HepG2 (cell line): ENCODE results near the gene RBBP6. TPM values are rescaled to one million over a fixed set of nuclear protein-coding genes. Genes with fewer than 3 reads are reported as not detected.
A peak's percentile ranks its signal among the peaks of the same experiment; 100 is the strongest.

Source experiments
- ATAC-seq: fragments of 200-7000 bp; cut with Tn5 transposase; 3 replicates; pipeline ENCODE4 v1.9.1; 2020; ENCODE audit warnings: mild to moderate bottlenecking, moderate library complexity
- BruUV-seq: library from RNA; stranded (reverse); fragments of 400-500 nt; replicated peaks from 2 replicates; lab custom pipeline; 2021; lab: Mats Ljungman, UMichigan
- CTCF ChIA-PET: fragments of 300-600 bp; formaldehyde crosslinking; extraction: SDS; loops from one replicate; lab custom pipeline; 2021; ENCODE audit warnings: low total read pairs, inconsistent platforms, low intra/inter-chr PET ratio; lab: Yijun Ruan, JAX
- POLR2A ChIA-PET: fragments of 350-600 bp; sonication (Branson Sonifier 250); formaldehyde crosslinking; loops from one replicate; lab custom pipeline; 2020; ENCODE audit warnings: antibody characterized with exemption, inconsistent platforms; lab: Yijun Ruan, JAX
- DNase-seq: peaks from one replicate; pipeline ENCODE4 v3.0.0-alpha.2; 2015; ENCODE audit warnings: low spot score
- FAIRE-seq: peaks from 3 replicates; lab custom pipeline; 2011; peaks lifted over from hg19 to GRCh38; lab: Jason Lieb, UNC
- H2AFZ ChIP-seq: one replicate; pipeline ENCODE4 v1.6.1; 2011; ENCODE audit warnings: low read length, inconsistent platforms
- H3K27ac ChIP-seq: fragments of 300-600 bp; 3 replicates; pipeline ENCODE4 v1.8.0; 2011; ENCODE audit warnings: mixed run types, mild to moderate bottlenecking, mixed read lengths, low read length, inconsistent platforms; ENCODE audit not compliant: insufficient read depth; ENCODE audit errors: extremely low read length
- H3K27me3 ChIP-seq, 2 experiments: fragments of 200-600 bp in 1 of 2; 2 replicates in 1 of 2; 3 replicates in 1 of 2; pipeline versions ENCODE4 v1.6.0 to v1.8.0; 2011; ENCODE audit warnings: low read length in 2 of 2, mild to moderate bottlenecking in 2 of 2, moderate library complexity in 2 of 2, inconsistent platforms in 1 of 2; ENCODE audit not compliant: insufficient read depth in 2 of 2, control insufficient read depth in 1 of 2
- H3K36me3 ChIP-seq, 2 experiments: fragments of 200-600 bp in 1 of 2; replicated peaks in 1 of 2; 2 replicates in 1 of 2; 3 replicates in 1 of 2; pipeline versions ENCODE4 v1.5.1 to v1.8.0; 2011; ENCODE audit warnings: low read length in 2 of 2, inconsistent platforms in 1 of 2; ENCODE audit not compliant: insufficient read depth in 2 of 2, control insufficient read depth in 1 of 2
- H3K4me1 ChIP-seq: 2 replicates; pipeline ENCODE4 v1.5.1; 2012; ENCODE audit warnings: low read length, inconsistent platforms; ENCODE audit not compliant: insufficient read depth
- H3K4me2 ChIP-seq: 2 replicates; pipeline ENCODE4 v1.6.0; 2011; ENCODE audit warnings: low read depth, low read length, inconsistent platforms
- H3K4me3 ChIP-seq, 3 experiments: fragments of 200-600 bp in 1 of 3; sonication (generic), shearing (Covaris generic) in 1 of 3; replicated peaks in 1 of 3; 2 replicates each; pipeline ENCODE4 v1.5.1; 2011 to 2016; ENCODE audit warnings: low read length in 3 of 3, inconsistent platforms in 2 of 3, low read depth in 2 of 3, mild to moderate bottlenecking in 2 of 3, control low read depth in 1 of 3, mixed read lengths in 1 of 3; ENCODE audit not compliant: insufficient read depth in 1 of 3
- H3K79me2 ChIP-seq: one replicate; pipeline ENCODE4 v1.6.1; 2011; ENCODE audit warnings: low read length, inconsistent platforms; ENCODE audit not compliant: insufficient read depth
- H3K9ac ChIP-seq: 2 replicates; pipeline ENCODE4 v1.6.0; 2011; ENCODE audit warnings: mild to moderate bottlenecking, low read depth, low read length, inconsistent platforms; ENCODE audit not compliant: insufficient read depth
- H3K9me3 ChIP-seq: 2 replicates; pipeline ENCODE4 v1.5.1; 2012; ENCODE audit warnings: mild to moderate bottlenecking, low read length
- H4K20me1 ChIP-seq: 2 replicates; pipeline ENCODE4 v1.6.0; 2011; ENCODE audit warnings: inconsistent platforms, mild to moderate bottlenecking, low read length, moderate library complexity; ENCODE audit not compliant: insufficient read depth
- ATF4 ChIP-seq, 2 experiments: fragments of 450-650 bp in 1 of 2; sonication (generic) in 1 of 2; formaldehyde crosslinking; IDR thresholded peaks; 2 replicates each; pipeline versions ENCODE4 v1.5.0 to v1.8.0; 2020 to 2022; ENCODE audit warnings: mild to moderate bottlenecking in 1 of 2, missing genetic modification reagents in 1 of 2
- RERE ChIP-seq: IDR thresholded peaks from 2 replicates; pipeline ENCODE4 v1.6.1; 2016; ENCODE audit warnings: low read depth, missing genetic modification reagents, missing compliant biosample characterization
- SNAPC4 ChIP-seq: sonication (generic); formaldehyde crosslinking; IDR thresholded peaks from 2 replicates; pipeline ENCODE4 v1.4.0; 2020; ENCODE audit warnings: mild to moderate bottlenecking, missing genetic modification reagents
- ZBTB37 ChIP-seq: sonication (generic); formaldehyde crosslinking; IDR thresholded peaks from 2 replicates; pipeline ENCODE4 v1.4.0; 2020; ENCODE audit warnings: mild to moderate bottlenecking, missing genetic modification reagents
- ZBTB7A ChIP-seq: sonication (generic); formaldehyde crosslinking; IDR thresholded peaks from 2 replicates; pipeline ENCODE4 v1.8.0; 2022; ENCODE audit warnings: mild to moderate bottlenecking, missing genetic modification reagents
- ZNF460 ChIP-seq: sonication (generic); formaldehyde crosslinking; IDR thresholded peaks from 2 replicates; pipeline ENCODE4 v1.5.1; 2020; ENCODE audit warnings: missing genetic modification reagents, mild to moderate bottlenecking, borderline replicate concordance
- WGBS: methylation state at CpG from one replicate; pipeline ENCODE4 v1.1.6; 2017; ENCODE audit warnings: low lambda C conversion rate; 5-methylcytosine and 5-hydroxymethylcytosine counted together
- in situ Hi-C: cut with HindIII; loops from 2 replicates; pipeline ENCODE4 v1.10.0; 2017; ENCODE audit warnings: low pct_unique_long_range_greater_than_20kb; ENCODE audit not compliant: extremely low pct_ligation_motif_present
- intact Hi-C: fragments of 100-400 bp; cut with micrococcal nuclease; formaldehyde crosslinking; loops from one replicate; pipeline ENCODE4 v1.10.0; 2022; ENCODE audit not compliant: unreplicated experiment
- polyA plus RNA-seq, 8 experiments: library from polyadenylated mRNA; depleted of rRNA in 3 of 8; stranded (reverse) in 7 of 8; unstranded in 1 of 8; fragments of >200 nt; fragmentation: Illumina TruSeq in 4 of 8; extraction: Trizol in 4 of 8; gene quantifications; 2 replicates each; pipeline versions ENCODE4 v1.2.1 to v1.2.3, GENCODE V29; 2011 to 2016; ENCODE audit warnings: low read depth in 4 of 8, missing spikeins in 1 of 8, mixed read lengths in 1 of 8; ENCODE audit not compliant: insufficient read depth in 1 of 8
- total RNA-seq, 5 experiments: library from RNA; depleted of rRNA; stranded (reverse); fragments of >200 nt; fragmentation: Illumina TruSeq; extraction: Trizol; gene quantifications; 2 replicates each; pipeline ENCODE4 v1.2.3, GENCODE V29; 2016; ENCODE audit warnings: low read depth in 1 of 5

Gene RBBP6
- total and polyA plus RNA-seq, 2 of the 13 experiments (the other 11 are each of a cell fraction or from before 2014, with no cell fraction given): 37.1 to 70.9 TPM

GRCh38 chr16:24504472-24505345 lies 34.7 kb upstream of the RBBP6 start:
- H3K4me2 ChIP-seq: no peak overlapping the region; the same call in 1 of the 2 replicates
- TF ChIP-seq SNAPC4 (CRISPR knock-in tag) (no peak), ZBTB37 (CRISPR knock-in tag) (no peak), ZNF460 (CRISPR knock-in tag) (peak; percentile 53; the same call in 1 of the 2 replicates), ATF4 (CRISPR knock-in tag; IDR thresholded peaks at IDR 0.05) (no peak), ZBTB7A (CRISPR knock-in tag) (no peak), RERE (no peak)

More at GRCh38 chr16:24504472-24505345, 34.7 kb upstream of the RBBP6 start:
- H3K79me2 ChIP-seq: no peaks in the 10 kb centered on the region
- H4K20me1 ChIP-seq: no peaks in the 10 kb centered on the region
- POLR2A ChIA-PET: no interaction called here
- no peak overlapping the region for H3K4me3 ChIP-seq
- in situ Hi-C loops: loop anchor here (5.0 to 10.0 kb wide), 3 partner anchors 380 to 710 kb away; no protein-coding TSS in a partner anchor
- CTCF ChIA-PET: interaction anchor here (1.2 to 1.8 kb wide), 5 partner anchors 96 to 704 kb away, joined by 3 to 14 read pairs (median 7); no protein-coding TSS in a partner anchor
- H3K9me3 ChIP-seq: no peaks in the 10 kb centered on the region
- DNase-seq: peak; percentile 67
- WGBS: 17% methylated on average over 18 of the region's 18 CpGs
- H3K27me3 ChIP-seq: peaks cover 0 to 11% of the 10 kb centered on the region in 2 experiments; a peak in 1 of 5 replicates
- peak; percentile 96 for ATAC-seq
- intact Hi-C loops: loop anchor here (1.0 to 5.0 kb wide), 5 partner anchors 95 to 702 kb away; no protein-coding TSS in a partner anchor
- H3K36me3 ChIP-seq: no peaks in the 10 kb centered on the region
- no peak overlapping the region for H3K27ac ChIP-seq
- FAIRE-seq: peak; percentile 89
- peaks cover 4% of the 10 kb centered on the region; the same call in 1 of the 2 replicates for H3K4me1 ChIP-seq
- no peak overlapping the region for H2AFZ ChIP-seq
- BruUV-seq: no TSS peak
- no peak overlapping the region for H3K9ac ChIP-seq
